Measurements from ENCODE around the gene WDR5.

DNA sequence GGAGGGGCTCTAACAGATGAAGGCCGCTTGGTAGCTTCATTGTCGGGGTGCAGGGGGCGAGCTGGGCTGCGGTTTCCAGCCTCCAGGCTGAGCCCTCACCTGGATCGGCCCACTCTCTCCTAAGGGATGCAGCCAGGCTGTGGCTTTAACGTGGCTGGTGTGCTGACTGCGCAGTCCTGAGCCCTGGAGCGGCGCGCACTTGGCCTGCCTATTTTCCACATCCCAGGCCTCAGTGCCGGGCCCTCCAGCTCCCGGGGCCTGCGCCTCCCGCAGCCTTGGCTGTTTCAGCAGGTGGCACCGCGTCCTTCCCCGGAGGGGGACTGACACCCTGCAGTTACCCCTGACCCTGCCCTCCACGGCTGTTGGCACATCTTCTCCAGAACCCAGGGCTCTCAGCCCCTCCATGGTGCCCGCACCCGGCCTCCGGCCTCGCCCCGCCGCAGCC, 27.1 kb downstream of the WDR5 start:
- TF ChIP-seq, protein P1, sequence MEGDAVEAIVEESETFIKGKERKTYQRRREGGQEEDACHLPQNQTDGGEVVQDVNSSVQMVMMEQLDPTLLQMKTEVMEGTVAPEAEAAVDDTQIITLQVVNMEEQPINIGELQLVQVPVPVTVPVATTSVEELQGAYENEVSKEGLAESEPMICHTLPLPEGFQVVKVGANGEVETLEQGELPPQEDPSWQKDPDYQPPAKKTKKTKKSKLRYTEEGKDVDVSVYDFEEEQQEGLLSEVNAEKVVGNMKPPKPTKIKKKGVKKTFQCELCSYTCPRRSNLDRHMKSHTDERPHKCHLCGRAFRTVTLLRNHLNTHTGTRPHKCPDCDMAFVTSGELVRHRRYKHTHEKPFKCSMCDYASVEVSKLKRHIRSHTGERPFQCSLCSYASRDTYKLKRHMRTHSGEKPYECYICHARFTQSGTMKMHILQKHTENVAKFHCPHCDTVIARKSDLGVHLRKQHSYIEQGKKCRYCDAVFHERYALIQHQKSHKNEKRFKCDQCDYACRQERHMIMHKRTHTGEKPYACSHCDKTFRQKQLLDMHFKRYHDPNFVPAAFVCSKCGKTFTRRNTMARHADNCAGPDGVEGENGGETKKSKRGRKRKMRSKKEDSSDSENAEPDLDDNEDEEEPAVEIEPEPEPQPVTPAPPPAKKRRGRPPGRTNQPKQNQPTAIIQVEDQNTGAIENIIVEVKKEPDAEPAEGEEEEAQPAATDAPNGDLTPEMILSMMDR (conservative IDR thresholded peaks at IDR 0.05 in 1 of 2, IDR thresholded peaks at IDR 0.05 in 1 of 2; ENCODE audit: extremely low read depth in 1 of 2, insufficient read depth in 1 of 2, low read depth in 1 of 2, low read length in 2 of 2), result no peak
- no peak for TF ChIP-seq EZH2 (IDR thresholded peaks at IDR 0.05; ENCODE audit: borderline replicate concordance, low read length)

Data from mammary epithelial cell (primary cell).